ENCODE measurements around the gene PTPRD.

PTPRD gene

GRCh38 chr9:9730174-9730573 lies 882.6 kb downstream of the PTPRD start:
- DNase-seq = no peak

- DNase-seq = no peak
These were observed 883.7 kb downstream of the PTPRD start for GRCh38 chr9:9729082-9729481.

- no peak for DNase-seq
These were observed 893.3 kb downstream of the PTPRD start for GRCh38 chr9:9719373-9720112.

- DNase-seq = no peak
These were observed 894.1 kb downstream of the PTPRD start for GRCh38 chr9:9718691-9719090.

GRCh38 chr9:9679433-9679832 lies 933.4 kb downstream of the PTPRD start:
- DNase-seq = no peak

- no peak for DNase-seq
These were observed 938.3 kb downstream of the PTPRD start for GRCh38 chr9:9674461-9674860.

GRCh38 chr9:9670454-9670853 lies 942.3 kb downstream of the PTPRD start:
- no peak for DNase-seq

GRCh38 chr9:9645006-9645405 lies 967.8 kb downstream of the PTPRD start:
- DNase-seq = no peak

GRCh38 chr9:9631284-9631683 lies 981.5 kb downstream of the PTPRD start:
- no peak for DNase-seq

GRCh38 chr9:9625248-9625647 lies 987.6 kb downstream of the PTPRD start:
- DNase-seq = no peak

- DNase-seq = no peak
These were observed 989.3 kb downstream of the PTPRD start for GRCh38 chr9:9623506-9623905.

GRCh38 chr9:9621355-9621940 lies 991.4 kb downstream of the PTPRD start:
- no peak for DNase-seq

- DNase-seq = no peak
These were observed 992.1 kb downstream of the PTPRD start for GRCh38 chr9:9620736-9621135.

GRCh38 chr9:9615086-9615485 lies 997.7 kb downstream of the PTPRD start:
- no peak for DNase-seq

GRCh38 chr9:9614607-9615006 lies 998.2 kb downstream of the PTPRD start:
- DNase-seq = no peak

- DNase-seq = no peak
These were observed 1000.0 kb downstream of the PTPRD start for GRCh38 chr9:9612755-9613154.

- no peak for DNase-seq
These were observed 1000.5 kb downstream of the PTPRD start for GRCh38 chr9:9612270-9612669.

- DNase-seq = no peak
These were observed 1007.1 kb downstream of the PTPRD start for GRCh38 chr9:9605681-9606080.

GRCh38 chr9:9603345-9603744 lies 1009.5 kb downstream of the PTPRD start:
- no peak for DNase-seq

- no peak for DNase-seq
These were observed 1014.1 kb downstream of the PTPRD start for GRCh38 chr9:9598723-9599122.

- no peak for DNase-seq
These were observed 1020.7 kb downstream of the PTPRD start for GRCh38 chr9:9592104-9592503.

GRCh38 chr9:9585920-9586319 lies 1026.9 kb downstream of the PTPRD start:
- no peak for DNase-seq

GRCh38 chr9:9574080-9574479 lies 1038.7 kb downstream of the PTPRD start:
- DNase-seq = no peak

- DNase-seq = no peak
These were observed 1047.1 kb downstream of the PTPRD start for GRCh38 chr9:9565700-9566099.

GRCh38 chr9:9563817-9564216 lies 1049.0 kb downstream of the PTPRD start:
- DNase-seq = no peak

Data from stimulated activated CD4-positive, alpha-beta T cell treated with anti-CD3 and anti-CD28 coated beads, Interleukin-2, amount 100 ng/mL, for 24 hours (primary cell).